NCI-H1694 (cell line): ENCODE results near the gene QRICH2.
A peak's percentile ranks its signal among the peaks of the same experiment; 100 is the strongest.
"Not testable (repeated sequence)": the region's sequence is repeated elsewhere in the genome, so short reads cannot be mapped to it uniquely, and the experiment has no call there.

ENCODE experiments used
- DNase-seq: peaks from one replicate; lab custom pipeline; 2025; lab: John Stamatoyannopoulos, UW

QRICH2 gene, protein sequence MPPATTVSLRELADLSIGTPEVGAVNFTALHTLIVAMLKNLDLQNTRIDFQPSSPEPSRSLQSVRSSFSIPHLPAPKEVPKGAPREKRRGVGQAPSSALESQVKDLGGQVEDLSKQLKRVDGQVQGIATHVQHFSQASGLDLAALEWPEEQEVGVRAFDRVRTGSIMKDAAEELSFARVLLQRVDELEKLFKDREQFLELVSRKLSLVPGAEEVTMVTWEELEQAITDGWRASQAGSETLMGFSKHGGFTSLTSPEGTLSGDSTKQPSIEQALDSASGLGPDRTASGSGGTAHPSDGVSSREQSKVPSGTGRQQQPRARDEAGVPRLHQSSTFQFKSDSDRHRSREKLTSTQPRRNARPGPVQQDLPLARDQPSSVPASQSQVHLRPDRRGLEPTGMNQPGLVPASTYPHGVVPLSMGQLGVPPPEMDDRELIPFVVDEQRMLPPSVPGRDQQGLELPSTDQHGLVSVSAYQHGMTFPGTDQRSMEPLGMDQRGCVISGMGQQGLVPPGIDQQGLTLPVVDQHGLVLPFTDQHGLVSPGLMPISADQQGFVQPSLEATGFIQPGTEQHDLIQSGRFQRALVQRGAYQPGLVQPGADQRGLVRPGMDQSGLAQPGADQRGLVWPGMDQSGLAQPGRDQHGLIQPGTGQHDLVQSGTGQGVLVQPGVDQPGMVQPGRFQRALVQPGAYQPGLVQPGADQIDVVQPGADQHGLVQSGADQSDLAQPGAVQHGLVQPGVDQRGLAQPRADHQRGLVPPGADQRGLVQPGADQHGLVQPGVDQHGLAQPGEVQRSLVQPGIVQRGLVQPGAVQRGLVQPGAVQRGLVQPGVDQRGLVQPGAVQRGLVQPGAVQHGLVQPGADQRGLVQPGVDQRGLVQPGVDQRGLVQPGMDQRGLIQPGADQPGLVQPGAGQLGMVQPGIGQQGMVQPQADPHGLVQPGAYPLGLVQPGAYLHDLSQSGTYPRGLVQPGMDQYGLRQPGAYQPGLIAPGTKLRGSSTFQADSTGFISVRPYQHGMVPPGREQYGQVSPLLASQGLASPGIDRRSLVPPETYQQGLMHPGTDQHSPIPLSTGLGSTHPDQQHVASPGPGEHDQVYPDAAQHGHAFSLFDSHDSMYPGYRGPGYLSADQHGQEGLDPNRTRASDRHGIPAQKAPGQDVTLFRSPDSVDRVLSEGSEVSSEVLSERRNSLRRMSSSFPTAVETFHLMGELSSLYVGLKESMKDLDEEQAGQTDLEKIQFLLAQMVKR (N-terminal part only)

DNA sequence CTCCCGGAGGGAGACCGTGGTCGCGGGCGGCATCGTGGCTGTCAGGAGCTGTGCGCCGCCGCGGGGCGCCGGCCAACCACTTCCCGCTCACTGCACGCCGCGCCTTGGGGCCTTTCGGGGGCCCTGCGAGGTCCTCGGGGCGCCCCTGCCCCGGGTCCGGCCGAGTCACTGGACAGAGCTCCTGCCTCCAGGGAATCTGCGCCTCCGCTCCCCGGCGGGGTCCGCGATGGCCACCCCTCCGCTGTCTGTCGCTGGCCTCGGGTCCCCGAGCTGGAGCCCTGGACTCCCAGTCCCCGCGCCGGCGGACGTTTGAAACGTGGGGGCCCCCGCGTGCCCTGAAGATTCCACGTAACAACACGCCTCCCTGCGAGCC lies at the start of gene QRICH2:
TSS of gene QRICH2 (minus strand) at position 311 of the 373 bp plus-strand sequence. CDS start at position 33, 278 bp downstream.
- no peak for DNase-seq

DNA sequence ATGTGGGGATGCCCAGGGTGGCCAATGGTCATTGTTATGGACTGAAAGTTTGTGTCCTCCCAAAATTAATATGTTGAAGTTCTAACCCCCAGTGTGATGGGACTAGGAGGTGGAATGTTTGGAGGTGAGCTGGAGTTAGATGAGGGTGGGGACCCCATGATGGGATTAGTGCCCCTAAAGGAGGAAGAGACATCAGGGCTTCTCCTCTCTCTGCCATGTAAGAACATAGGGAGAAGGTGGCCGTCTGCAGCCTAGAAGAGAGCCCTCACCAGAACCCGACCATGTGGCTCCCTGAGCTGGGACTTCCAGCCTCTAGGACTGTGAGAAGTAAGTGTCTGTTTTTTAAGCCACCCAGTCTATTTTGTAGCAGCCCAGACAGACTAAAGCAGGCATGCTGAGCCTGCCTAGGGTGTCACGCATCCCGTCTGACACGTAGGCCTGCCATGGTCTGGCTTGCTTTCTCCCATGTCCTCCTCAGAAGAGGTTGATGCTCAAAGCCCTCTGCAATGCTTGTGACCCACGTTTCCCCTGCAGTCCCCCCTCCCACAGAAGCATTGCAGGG lies 49.6 kb upstream of the QRICH2 start:
- no peak for DNase-seq

DNA sequence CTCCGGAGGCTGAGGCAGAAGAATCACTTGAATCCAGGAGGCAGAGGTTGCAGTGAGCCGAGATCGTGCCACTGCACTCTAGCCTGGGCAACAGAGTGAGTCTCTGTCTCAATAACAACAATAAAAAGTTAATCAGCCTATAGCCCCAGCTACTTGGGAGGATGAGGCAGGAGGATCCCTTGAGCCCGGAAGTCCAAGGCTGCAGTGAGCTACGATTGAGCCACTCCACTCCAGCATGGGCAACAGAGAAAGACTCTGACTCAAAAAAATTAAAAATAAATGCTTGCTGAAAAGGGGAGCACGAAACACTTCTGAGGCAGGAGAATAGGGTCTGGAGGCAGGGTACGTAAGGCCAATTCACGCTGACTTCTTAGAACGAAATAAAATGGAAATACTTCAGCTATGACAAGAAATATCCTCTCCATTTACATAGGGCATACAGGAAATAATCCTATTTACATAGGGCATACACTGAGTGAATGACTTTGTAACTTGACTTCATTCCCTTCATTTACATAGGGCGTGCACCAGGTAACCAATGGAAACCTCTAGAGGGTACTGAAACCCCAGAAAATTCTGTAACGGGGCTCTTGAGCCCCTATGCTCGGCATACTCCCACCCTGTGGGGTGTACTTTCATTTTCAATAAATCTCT lies 48.9 kb upstream of the QRICH2 start:
- DNase-seq, result no peak

DNA sequence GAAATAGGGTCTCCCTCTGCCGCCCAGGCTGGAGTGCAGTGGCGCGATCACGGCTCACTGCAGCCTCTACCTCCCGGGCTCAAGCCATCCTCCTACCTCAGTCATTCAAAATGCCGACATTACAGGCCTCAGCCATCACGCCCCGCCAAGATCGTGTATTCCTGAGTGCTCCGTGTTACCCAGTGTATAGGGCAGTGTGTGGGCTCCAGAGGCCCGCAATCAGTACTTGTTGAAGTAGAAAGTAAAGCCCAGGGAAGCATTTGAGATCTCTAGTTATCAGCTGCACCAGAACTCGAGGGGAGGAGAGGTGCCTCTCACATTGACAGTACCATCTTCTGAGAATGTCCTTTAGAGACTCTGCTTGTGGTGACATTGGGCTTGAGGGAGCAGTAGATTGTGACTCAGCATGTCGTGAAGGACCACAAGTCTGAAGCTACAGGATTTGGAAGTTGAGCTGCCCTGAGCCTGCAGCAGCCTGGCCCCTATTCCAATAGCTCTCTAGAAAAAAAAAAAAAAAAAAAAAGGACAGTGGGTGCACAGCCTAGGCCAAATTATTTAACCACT lies 46.8 kb upstream of the QRICH2 start:
- no peak for DNase-seq

DNA sequence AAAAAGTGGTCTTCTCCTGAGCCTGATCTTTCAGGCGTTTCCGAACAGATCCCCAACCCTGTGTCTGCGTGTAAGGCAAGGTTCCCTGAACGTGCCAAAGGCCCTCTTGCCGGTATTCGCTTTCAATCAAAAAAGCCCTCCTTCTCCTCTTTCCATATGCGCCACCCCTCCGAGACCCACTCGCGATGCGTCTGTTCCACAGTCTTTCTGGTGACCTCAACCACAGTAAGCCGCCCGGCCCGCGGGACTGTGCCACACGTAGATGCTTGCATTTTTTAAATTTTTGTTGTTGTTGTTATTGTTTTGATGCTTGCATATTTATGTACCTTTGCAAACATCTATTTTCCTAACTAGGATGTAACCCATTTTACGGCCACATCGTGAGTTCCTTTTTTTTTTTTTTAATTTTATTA lies 46.2 kb upstream of the QRICH2 start:
- no peak for DNase-seq

DNA sequence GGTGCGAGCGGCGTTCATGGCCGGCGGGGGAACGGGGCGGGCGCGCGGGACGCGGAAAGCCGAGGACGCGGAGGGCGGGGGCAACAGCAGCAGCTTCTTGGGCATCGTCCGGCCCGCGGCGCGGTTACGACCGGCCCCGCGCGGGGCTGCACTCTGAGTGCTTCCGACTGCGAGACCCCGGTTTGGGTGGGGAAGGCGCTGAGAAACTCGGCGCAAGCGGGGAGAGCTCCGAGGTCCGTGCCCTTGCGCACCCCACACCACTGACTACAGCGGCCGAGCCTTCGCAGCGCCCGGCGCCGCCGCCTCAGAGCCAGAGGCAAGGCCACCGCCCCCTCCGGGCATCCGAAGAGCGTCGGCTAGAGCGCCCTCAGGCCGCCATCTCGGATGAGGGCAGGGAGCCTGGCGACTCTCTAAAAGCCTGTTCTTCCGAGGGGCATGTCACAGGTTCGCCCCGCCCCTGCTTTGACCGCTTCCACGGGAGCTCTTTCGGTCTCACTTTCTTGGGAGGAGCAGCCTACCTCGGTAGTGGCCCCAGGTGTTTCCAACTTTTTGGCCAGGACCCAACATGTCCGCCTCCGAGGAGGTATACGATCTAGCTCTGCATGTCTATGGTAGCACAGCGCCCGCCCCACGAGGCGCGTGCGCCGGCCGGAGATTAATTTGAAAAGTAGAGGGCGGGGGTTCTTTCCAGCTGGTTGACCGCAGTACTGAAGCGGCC lies 45.7 kb upstream of the QRICH2 start, which contains the start of gene PRPSAP1:
TSS of gene PRPSAP1 (minus strand) at position 318 of the 718 bp plus-strand sequence. CDS start at position 105, 213 bp downstream.
- peak; percentile 79 for DNase-seq

DNA sequence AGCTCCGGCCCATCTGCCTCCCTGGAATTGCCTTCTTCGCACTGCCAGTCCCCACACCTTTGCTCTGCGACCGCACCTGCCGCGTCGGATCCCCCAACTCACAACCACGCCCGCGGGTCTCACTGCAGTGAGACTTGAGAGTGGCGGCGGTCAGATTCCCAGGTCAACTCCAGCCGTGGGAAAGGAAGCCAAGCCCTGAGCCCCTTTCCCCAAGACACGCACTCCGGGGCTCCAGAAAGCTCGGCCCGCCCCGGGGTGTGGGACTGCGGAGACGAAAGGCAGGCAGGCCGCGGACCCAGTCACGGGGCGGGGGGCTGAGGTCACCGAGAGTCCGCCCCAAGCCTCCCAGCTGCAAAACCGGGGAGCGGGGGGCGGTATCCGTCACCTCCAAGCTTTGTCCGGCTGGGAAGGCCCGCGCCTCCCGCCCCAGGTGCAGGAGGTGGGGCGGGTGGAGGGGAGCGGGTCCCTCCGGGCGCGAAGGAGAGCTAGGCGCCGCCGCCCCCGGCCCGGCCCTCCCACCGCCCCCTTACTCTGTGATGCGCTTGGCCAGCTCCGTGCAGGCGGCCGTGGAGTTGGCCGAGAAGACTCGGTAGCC lies 45.0 kb upstream of the QRICH2 start:
- no peak for DNase-seq

DNA sequence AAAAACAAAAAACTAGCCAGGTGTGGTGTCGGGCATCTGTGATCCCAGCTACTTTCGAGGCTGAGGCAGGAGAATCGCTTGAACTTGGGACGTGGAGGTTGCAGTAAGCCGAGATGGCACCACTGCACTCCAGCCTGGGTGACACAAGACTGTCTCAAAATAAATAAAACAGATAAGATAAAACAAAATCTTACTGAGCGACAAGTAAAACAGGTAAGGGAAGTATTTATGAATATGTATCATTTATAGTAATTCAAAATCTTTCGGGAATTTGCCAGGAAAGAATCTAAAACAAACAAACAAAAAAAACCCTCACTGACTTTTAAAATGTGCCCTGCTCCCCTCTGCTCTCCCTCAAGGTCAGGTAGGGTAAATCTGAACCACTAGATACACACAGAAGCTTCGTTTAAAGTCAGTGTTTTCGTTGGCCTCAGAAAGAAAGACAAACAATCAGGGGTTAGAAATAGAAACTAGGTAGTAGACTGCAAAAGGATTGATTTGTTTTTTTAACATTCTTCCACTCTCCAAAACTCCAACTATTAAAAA lies 43.5 kb upstream of the QRICH2 start:
- DNase-seq, result no peak

DNA sequence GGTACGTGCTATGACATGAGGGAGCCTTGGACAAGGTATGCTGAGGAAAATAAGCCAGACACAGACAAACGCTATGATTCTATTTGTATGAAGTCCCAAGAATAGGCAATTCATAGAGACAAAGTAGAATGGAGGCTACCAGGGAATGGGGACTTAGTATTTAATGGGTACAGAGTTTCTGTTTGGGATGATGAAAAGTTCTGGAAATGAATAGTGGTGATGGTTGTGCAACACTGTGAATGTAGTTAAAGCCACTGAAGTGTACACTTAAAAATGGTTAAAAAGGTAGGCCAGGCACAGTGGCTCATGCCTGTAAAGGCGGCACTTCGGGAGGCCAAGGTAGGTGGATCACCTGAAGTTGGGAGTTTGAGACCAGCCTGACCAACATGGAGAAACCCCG lies 42.4 kb upstream of the QRICH2 start:
- no peak for DNase-seq

DNA sequence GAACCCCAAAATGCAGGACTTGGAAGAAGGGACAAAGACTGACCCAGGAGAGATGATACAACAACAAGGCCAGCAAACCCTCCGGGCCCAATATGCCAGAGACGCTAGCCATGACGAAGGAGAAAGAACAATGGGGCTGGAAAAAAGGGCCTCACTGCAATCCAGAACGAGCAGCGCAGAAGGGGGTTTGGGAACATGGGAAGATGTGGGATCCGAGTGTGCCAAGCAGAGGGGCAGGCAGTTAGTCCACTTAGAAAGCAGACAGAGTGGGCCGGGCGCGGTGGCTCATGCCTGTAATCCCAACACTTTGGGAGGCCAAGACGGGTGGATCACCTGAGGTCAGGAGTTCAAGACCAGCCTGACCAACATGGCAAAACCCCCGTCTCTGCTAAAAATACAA lies 38.9 kb upstream of the QRICH2 start:
- not testable (repeated sequence) for DNase-seq

DNA sequence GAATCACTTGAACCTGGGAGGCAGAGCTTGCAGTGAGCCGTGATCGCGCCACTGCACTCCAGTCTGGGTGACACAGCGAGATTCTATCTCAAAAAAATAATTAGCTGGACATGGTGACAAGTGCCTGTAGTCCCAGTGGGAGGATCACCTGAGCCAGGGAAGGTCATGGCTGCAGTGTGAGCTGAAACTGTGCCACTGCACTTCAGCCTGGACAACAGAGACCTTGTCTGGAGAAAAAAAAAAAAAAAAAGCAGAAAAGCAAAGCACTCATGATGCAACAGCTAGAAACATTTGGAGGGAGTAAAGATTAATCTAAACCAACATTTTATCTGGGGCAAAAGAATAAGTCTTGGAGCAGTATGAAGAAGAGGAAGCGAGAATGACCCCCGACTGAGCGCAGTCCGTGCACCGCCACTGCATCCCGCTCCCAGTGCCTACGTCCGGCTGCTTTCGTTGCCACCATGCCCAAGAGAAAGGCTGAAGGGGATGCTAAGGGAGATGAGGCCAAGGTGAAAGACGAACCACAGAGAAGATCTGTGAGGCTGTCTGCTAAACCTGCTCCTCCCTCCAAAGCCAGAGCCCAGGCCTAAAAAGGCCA lies 37.4 kb upstream of the QRICH2 start:
- no peak for DNase-seq

DNA sequence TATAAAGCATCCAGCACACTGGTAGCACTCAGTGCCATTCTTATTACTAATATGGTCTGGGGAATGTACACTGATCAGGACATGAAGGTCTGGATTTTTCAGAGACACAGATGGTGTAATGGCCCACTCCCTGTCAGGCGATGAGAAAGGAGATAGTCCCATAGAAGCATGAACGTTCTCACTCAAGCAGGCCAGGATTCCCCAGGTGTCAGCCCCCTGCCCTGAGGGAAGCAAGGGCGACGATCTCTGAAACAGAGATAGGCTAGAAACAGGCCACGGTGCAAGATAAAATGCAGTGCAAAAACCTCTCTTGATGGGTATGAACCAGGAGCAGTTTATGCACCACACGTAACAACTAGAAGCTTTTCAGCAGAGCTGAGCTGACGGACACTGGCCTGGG lies 35.0 kb upstream of the QRICH2 start:
- DNase-seq, result no peak

DNA sequence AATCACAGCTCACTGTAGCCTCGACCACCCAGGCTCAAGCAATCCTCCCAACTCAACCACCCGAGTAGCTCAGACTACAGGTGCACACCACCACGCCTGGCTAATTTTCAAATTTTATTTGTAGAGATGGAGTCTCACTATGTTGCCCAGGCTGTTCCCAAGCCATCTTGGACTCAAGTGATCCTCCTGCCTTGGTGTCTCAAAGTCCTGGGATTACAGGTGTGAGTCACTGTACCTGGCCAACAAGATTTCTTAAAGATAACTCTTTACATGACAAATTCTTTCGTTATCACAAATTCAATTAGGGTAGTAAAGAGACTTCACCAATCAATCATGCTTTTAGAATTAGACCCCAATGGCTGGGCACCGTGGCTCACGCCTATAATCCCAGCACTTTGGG lies 33.2 kb upstream of the QRICH2 start:
- DNase-seq, result no peak

DNA sequence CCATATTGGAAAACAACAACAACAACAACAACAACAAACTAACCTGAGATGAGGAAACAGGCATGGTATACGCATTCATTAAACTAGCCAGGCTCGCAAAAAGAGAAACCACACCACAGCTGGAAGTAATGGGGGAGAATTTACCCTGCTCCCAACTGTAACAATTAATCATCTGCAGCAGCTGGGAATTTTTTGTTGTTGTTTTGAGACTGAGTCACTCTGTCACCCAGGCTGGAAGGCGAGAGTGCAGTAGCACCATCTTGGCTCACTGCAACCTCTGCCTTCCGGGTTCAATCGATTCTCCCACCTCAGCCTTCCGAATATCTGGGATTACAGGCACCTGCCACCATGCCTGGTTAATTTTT lies 29.3 kb upstream of the QRICH2 start:
- no peak for DNase-seq

DNA sequence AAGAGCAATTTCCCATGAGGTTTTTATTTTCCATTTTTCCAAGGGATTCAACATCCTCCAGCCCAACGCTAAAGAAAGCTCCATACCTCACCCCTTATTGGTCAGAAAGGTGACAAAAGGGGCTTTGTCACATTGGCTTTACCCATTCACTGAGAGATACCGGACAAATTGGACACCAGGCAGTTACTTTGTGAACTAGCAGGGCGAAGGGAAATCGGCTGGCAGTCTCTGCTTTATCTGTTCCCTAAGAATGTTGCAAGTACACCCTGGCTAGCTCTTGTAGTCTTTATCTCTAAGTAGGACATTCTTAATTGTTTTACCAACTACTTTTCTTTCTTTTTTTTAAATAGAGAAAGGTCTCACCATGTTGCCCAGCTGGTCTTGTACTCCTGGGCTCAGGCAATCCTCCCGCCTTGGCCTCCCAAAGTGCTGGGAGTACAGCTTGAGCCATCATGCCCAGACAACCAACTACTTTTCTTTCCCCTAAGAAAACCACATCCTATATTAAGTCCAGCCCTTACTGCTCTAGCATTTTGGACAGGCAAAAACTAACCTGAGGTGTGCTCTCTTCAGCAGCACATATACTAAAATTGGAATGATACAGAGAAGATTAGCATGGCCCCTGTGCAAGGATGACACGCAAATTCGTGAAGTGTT lies 28.8 kb upstream of the QRICH2 start:
- no peak for DNase-seq

DNA sequence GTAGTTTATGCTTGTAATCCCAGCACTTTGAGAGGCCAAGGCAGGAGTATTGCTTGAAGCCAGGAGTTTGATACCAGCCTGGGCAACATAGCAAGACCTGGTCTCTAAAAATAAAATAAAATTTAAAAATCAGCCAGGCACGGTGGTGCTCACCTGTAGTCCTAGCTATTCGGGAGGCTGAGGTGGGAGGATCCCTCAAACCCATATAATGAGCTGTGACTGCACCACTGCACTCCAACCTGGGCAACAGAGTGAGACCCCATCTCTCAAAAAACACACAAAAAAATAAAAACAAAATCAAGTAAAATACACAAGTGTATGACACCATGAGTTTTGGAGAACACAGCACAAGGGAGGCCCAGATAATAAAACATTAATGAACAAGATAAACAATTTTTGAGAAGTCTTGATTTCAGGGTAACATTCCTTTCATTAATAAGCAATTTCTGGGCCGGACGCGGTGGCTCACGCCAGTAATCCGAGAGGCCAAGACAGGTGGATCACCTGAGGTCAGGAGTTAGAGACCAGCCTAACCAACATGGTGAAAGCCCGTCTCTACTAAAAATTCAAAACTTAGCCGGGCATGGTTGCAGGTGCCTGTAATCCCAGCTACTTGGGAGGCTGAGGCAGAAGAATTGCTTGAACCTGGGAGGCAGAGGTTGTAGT lies 27.8 kb upstream of the QRICH2 start:
- no peak for DNase-seq

DNA sequence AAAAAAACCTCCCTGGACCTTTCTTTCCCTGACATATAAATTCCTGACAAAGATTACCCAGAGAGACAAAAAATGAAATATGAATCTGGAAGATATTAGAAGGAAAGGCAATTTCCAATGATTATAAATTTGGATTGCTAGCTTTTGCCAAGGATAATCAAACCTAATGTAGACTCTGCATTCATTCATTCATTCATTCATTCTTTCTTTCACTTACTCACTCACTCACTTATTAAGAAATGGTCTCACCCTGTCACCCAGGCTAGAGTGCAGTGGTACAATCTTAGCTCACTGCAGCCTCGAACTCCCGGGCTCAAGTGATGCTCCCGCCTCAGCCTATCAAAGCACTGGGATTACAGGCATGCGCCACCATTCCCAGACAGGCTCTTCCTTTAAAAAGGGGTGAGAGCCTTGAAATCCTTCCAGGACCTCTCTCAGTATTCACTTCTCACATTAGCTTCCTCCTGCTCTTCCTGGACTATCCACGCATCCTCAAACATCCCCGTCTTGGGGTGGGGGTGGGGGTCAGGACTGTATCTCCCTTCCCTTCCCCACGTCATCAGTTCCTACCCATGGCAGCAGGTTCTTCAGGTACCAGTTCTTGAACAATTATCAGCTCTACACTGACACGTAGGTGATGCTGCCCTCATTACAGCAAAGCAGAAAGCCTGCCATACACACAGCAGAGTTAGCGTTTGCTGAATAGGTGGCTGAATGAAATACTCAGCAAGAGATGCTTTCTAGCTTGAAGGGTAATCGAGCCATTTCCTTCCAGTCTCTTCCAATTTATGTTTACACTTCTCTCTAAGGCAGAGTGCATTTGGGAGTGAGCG lies 25.8 kb upstream of the QRICH2 start:
- DNase-seq, result no peak
